Inflammatory macrophage treated with lipopolysaccharide for 1 hour (primary cell): Measurements from ENCODE around the gene TACC2.

Experiments
- DNase-seq, 2 donors: peaks; one replicate each; pipeline ENCODE4 v3.0.0-alpha.2; 2020 to 2022

Gene TACC2

GRCh38 chr10:122127943-122128342 is 139.0 kb downstream of the TACC2 start:
- DNase-seq: no peak

- DNase-seq: no peak
Measured at GRCh38 chr10:122128357-122128756, 139.4 kb downstream of the TACC2 start.

- DNase-seq: no peak
Measured at GRCh38 chr10:122130474-122131110, 141.6 kb downstream of the TACC2 start.

- DNase-seq: no peak
Measured at GRCh38 chr10:122132331-122132755, 143.4 kb downstream of the TACC2 start.

GRCh38 chr10:122132882-122133565 is 144.1 kb downstream of the TACC2 start:
- DNase-seq: no peak

- DNase-seq: no peak
Measured at GRCh38 chr10:122135251-122136025, 146.5 kb downstream of the TACC2 start.

GRCh38 chr10:122138831-122139625 is 150.1 kb downstream of the TACC2 start:
- no peak for DNase-seq

- DNase-seq: no peak
Measured at GRCh38 chr10:122139627-122140170, 150.7 kb downstream of the TACC2 start.

GRCh38 chr10:122140461-122140902 is 151.5 kb downstream of the TACC2 start:
- no peak for DNase-seq

GRCh38 chr10:122140941-122141623 is 152.1 kb downstream of the TACC2 start:
- DNase-seq: peak; percentile 20 to 35

GRCh38 chr10:122141821-122142640 is 153.1 kb downstream of the TACC2 start:
- no peak for DNase-seq

GRCh38 chr10:122142641-122143237 is 153.8 kb downstream of the TACC2 start:
- peak in 1 of 2 donors; percentile 54 for DNase-seq

- no peak for DNase-seq
Measured at GRCh38 chr10:122143238-122143841, 154.4 kb downstream of the TACC2 start.

- no peak for DNase-seq
Measured at GRCh38 chr10:122144199-122144598, 155.2 kb downstream of the TACC2 start.

GRCh38 chr10:122145113-122145512 is 156.2 kb downstream of the TACC2 start:
- no peak for DNase-seq

GRCh38 chr10:122147663-122148062 is 158.7 kb downstream of the TACC2 start:
- no peak for DNase-seq

GRCh38 chr10:122148876-122149560 is 160.1 kb downstream of the TACC2 start:
- no peak for DNase-seq

GRCh38 chr10:122149561-122150505 is 160.9 kb downstream of the TACC2 start:
- no peak for DNase-seq
